Testis (tissue), 2 donors: ENCODE results near the gene ZNF784.

ENCODE experiments used
- CTCF ChIP-seq, 3 experiments: fragments of 450-650 bp in 2 of 3; fragments of 200-600 bp in 1 of 3; sonication (generic) in 1 of 3; IDR thresholded peaks; one replicate each; pipeline ENCODE4 v1.5.1; 2016 to 2019; ENCODE audit warnings: antibody characterized with exemption in 3 of 3, mild to moderate bottlenecking in 2 of 3, moderate library complexity in 1 of 3
- POLR2A ChIP-seq: fragments of 450-650 bp; IDR thresholded peaks from one replicate; pipeline ENCODE4 v1.6.1; 2017; ENCODE audit warnings: antibody characterized with exemption, mild to moderate bottlenecking, moderate library complexity

GRCh38 chr19:55599468-55599841 lies 24.9 kb downstream of the ZNF784 start, which contains the start of gene FIZ1:
- TF ChIP-seq CTCF (IDR thresholded peaks at IDR 0.05) (no peak), POLR2A (no peak)
